ENCODE data around the gene SPAG5.
A peak's percentile ranks its signal among the peaks of the same experiment; 100 is the strongest.

SPAG5 gene, protein sequence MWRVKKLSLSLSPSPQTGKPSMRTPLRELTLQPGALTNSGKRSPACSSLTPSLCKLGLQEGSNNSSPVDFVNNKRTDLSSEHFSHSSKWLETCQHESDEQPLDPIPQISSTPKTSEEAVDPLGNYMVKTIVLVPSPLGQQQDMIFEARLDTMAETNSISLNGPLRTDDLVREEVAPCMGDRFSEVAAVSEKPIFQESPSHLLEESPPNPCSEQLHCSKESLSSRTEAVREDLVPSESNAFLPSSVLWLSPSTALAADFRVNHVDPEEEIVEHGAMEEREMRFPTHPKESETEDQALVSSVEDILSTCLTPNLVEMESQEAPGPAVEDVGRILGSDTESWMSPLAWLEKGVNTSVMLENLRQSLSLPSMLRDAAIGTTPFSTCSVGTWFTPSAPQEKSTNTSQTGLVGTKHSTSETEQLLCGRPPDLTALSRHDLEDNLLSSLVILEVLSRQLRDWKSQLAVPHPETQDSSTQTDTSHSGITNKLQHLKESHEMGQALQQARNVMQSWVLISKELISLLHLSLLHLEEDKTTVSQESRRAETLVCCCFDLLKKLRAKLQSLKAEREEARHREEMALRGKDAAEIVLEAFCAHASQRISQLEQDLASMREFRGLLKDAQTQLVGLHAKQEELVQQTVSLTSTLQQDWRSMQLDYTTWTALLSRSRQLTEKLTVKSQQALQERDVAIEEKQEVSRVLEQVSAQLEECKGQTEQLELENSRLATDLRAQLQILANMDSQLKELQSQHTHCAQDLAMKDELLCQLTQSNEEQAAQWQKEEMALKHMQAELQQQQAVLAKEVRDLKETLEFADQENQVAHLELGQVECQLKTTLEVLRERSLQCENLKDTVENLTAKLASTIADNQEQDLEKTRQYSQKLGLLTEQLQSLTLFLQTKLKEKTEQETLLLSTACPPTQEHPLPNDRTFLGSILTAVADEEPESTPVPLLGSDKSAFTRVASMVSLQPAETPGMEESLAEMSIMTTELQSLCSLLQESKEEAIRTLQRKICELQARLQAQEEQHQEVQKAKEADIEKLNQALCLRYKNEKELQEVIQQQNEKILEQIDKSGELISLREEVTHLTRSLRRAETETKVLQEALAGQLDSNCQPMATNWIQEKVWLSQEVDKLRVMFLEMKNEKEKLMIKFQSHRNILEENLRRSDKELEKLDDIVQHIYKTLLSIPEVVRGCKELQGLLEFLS

DNA sequence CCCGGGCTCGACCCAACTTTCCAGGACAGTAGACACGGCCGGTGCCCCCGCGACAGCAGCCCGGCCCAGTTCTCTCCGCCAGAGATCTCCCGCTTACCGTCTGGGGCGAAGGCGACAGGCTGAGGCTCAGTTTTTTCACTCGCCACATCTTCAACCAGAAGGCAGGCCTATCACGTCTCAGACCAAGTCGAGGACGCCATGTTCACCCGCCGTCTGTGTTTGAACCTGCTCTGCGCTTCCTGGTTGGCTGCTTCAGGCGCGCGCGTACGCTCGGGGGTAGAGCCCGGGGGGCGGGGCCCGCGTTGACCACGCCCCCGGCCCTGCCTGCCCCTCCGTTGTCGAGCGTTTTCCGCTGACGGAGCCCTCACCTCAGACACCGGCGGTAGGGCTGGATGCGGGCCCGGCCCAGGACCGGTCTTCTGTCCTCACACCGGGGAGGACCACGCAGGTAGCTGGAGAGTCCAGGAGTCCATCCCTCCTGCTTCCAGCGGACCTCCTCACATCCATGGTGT is at the start of gene SPAG5:
SPAG5 (minus strand) TSS at position 227 of the 512 bp plus-strand sequence; CDS start at position 148, 79 bp downstream.
- peak within 1 kb of the TSS; percentile 84 for H3K27ac ChIP-seq
- TF ChIP-seq, protein P1, sequence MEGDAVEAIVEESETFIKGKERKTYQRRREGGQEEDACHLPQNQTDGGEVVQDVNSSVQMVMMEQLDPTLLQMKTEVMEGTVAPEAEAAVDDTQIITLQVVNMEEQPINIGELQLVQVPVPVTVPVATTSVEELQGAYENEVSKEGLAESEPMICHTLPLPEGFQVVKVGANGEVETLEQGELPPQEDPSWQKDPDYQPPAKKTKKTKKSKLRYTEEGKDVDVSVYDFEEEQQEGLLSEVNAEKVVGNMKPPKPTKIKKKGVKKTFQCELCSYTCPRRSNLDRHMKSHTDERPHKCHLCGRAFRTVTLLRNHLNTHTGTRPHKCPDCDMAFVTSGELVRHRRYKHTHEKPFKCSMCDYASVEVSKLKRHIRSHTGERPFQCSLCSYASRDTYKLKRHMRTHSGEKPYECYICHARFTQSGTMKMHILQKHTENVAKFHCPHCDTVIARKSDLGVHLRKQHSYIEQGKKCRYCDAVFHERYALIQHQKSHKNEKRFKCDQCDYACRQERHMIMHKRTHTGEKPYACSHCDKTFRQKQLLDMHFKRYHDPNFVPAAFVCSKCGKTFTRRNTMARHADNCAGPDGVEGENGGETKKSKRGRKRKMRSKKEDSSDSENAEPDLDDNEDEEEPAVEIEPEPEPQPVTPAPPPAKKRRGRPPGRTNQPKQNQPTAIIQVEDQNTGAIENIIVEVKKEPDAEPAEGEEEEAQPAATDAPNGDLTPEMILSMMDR (conservative IDR thresholded peaks at IDR 0.05), result no peak
- peak; percentile 63; the same call in 1 of the 2 replicates for TF ChIP-seq ZFX (IDR thresholded peaks at IDR 0.05)

DNA sequence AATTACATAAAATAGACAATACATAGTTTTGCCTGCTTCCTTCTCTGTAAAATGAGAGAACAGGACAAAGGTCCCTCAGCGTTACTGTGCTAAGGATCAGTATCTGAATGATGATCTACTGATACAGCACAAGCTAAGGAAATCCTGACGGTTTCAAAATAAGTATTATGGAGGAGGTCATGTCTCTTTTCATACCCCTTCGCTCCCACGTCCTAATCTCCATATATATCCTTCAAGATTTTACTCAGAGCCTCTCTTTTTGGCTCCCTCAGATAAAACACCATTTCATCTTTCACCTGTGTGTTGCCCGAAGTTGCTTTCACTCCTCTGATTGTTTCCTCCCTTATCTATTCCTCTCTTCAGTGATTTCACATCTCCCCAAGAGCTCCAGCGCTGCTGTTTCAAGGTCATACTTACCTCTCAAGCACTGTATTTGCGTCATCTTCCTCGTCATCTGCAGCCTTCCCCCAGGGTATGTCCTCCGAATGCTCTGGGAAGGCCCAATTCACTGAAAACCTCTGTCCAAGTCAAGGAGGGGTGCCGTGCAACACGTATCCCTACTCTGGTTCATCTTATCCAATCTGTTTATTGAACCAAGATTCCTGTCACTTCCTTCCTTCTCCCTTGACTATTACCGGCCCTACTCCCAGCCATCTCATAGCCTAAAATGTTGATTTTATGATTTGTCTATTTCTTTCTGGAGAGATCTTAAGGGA is 47.4 kb upstream of the SPAG5 start:
- peak overlapping the region; percentile 46 for H3K27ac ChIP-seq
- TF ChIP-seq ZFX (IDR thresholded peaks at IDR 0.05), result no peak
- TF ChIP-seq, protein P1 (conservative IDR thresholded peaks at IDR 0.05), result no peak

DNA sequence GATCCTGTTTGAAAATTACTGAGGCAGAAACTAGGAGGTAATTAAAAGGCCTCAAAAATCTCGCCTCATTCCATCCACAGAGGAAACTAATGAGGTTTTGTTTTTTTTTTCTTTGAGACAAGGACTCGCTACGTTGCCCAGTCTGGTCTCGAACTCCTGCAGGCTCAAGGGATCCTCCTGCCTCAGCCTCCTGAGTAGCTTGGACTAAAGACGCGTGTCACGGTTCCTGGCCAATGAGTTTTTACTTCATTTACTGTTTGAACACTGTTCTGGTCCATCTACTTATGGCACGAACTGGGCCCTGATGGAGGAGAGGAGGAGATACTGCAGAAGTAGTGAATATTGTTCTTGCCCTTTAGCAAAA is 46.7 kb upstream of the SPAG5 start:
- peak overlapping the region; percentile 92 for H3K27ac ChIP-seq
- TF ChIP-seq ZFX (IDR thresholded peaks at IDR 0.05), result no peak
- TF ChIP-seq, protein P1 (conservative IDR thresholded peaks at IDR 0.05), result no peak

DNA sequence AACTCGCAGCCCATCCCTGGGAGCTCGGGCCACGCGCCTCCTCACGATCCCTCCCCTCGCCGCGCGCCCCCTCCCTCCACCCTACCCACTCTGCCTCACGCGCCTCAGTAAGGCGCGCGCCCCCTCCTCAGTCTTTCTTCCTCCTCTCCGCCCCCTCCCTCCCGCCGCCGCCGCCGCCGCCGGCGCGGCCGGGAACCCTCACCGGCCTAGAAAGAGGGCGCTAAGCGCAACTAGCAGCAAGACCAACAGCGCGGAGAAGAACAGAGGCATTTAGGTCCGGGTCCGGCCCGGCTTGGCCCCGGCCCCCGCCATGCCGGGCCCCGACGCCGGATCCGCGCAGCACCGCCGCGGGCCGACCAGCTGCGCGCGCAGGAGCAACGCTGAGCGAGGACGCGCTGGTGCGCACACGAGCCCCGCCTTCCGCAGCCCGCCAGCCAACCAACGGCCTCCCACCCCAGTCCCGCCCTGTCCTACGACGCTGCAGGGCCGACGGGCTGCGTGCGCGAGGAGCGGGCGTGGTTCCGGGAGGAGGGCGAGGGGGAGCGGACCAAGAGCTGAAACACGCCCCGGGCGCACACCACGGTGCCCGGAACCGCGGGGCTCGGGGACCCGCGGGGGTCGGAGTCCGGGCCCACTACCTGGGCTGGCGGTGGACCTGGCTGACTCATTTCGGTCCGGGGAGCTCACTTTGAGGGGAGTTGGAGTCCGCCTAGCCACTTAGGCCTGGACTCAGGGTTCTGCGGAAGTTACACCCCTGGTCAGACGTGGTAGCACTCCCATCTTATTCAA is 46.2 kb upstream of the SPAG5 start, which contains the start of gene BLTP2:
BLTP2 (minus strand) TSS at position 372 of the 789 bp plus-strand sequence; CDS start at position 270, 102 bp downstream.
- TF ChIP-seq ZFX (IDR thresholded peaks at IDR 0.05), result peak; percentile 65
- TF ChIP-seq, protein P1 (conservative IDR thresholded peaks at IDR 0.05), result no peak
- peak within 1 kb of the TSS; percentile 92 for H3K27ac ChIP-seq

DNA sequence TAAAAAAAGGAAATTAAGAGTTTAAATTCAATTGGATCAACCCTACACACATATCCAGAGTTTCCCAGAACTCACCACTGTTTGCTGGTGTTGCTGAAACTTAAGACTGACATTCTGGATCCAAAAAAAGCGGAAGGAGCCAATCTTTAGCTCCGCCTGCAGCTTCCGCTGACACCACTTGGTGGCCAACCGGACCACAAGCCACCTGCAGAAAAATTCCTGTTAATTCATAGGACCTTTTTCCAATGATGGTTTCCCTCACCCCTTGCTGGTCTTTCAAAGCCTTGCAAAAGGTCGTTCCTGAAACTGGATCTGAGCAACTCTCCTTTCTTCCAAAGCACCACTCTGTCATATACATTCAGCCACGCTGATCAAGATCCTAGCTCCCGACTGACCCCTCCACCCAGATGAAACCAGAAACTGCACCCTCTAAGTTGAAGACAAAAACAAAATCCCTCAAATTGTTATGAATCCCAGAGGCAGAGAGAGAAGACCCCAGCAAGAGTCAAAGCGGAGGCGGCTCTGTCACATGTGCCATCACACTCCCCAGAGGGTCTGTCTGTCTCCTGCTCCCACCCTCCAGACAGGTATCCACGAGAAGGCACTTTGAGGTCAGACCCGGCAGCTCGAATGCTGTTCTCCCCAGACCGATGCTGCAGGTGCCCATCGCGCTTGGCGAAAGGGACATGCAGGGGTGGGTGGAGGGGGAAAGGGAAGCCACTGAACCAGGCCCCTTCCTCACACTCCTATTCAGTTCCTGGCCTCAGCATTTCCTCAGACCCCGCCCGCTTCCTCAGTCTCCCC is 45.4 kb upstream of the SPAG5 start:
- H3K27ac ChIP-seq, result peak overlapping the region; percentile 92
- TF ChIP-seq, protein P1 (conservative IDR thresholded peaks at IDR 0.05), result peak; percentile 60
- TF ChIP-seq ZFX (IDR thresholded peaks at IDR 0.05), result no peak
